Neural cell (in vitro differentiated cells): ENCODE measurements around the gene PRELID3B. TPM values are rescaled to one million over a fixed set of nuclear protein-coding genes. Genes with fewer than 3 reads are reported as not detected.

ENCODE experiments used
- H2AFZ ChIP-seq: fragments of 200-600, 300-800 bp; sonication (generic), shearing (Covaris generic); 2 replicates; pipeline ENCODE4 v1.6.0; 2014; ENCODE audit warnings: low read depth, mild to moderate bottlenecking, antibody characterized with exemption, low read length, moderate library complexity
- H3F3A ChIP-seq: fragments of 200-600 bp; shearing (Covaris generic); 2 replicates; pipeline ENCODE4 v1.6.1; 2016; ENCODE audit warnings: mild to moderate bottlenecking, moderate library complexity, mixed read lengths, antibody characterized with exemption, low read length; ENCODE audit not compliant: insufficient read depth, poor library complexity, severe bottlenecking
- H3K27ac ChIP-seq: fragments of 200-600, 300-800 bp; sonication (generic), shearing (Covaris generic); 2 replicates; pipeline ENCODE4 v1.5.1; 2014; ENCODE audit warnings: mild to moderate bottlenecking, low read length, moderate library complexity
- H3K27me3 ChIP-seq: fragments of 300-800, 200-600 bp; sonication (generic), shearing (Covaris generic); 2 replicates; pipeline ENCODE4 v1.6.0; 2014; ENCODE audit warnings: mild to moderate bottlenecking, low read depth, low read length, moderate library complexity; ENCODE audit not compliant: insufficient read depth
- H3K36me3 ChIP-seq: fragments of 300-800, 200-600 bp; sonication (generic), shearing (Covaris generic); 2 replicates; pipeline ENCODE4 v1.5.1; 2014; ENCODE audit warnings: mild to moderate bottlenecking, antibody characterized with exemption, low read length, moderate library complexity; ENCODE audit not compliant: insufficient read depth
- H3K4me2 ChIP-seq: fragments of 300-800, 200-600 bp; sonication (generic), shearing (Covaris generic); 2 replicates; pipeline ENCODE4 v1.6.0; 2014; ENCODE audit warnings: mild to moderate bottlenecking, low read length
- H3K4me3 ChIP-seq: fragments of 300-800, 200-600 bp; sonication (generic), shearing (Covaris generic); 2 replicates; pipeline ENCODE4 v1.5.1; 2014; ENCODE audit warnings: mild to moderate bottlenecking, low read length, moderate library complexity
- H3K79me2 ChIP-seq: fragments of 200-600 bp; shearing (Covaris generic); replicated peaks from 2 replicates; pipeline ENCODE4 v1.6.0; 2014; ENCODE audit warnings: mild to moderate bottlenecking, low read length, moderate library complexity; ENCODE audit not compliant: insufficient read depth
- H3K9ac ChIP-seq: fragments of 300-800, 200-600 bp; sonication (generic), shearing (Covaris generic); 2 replicates; pipeline ENCODE4 v1.6.1; 2016; ENCODE audit warnings: mild to moderate bottlenecking, low read length, mixed read lengths
- H3K9me2 ChIP-seq: fragments of 200-600 bp; shearing (Covaris generic); 2 replicates; pipeline ENCODE4 v1.6.1; 2016; ENCODE audit warnings: mild to moderate bottlenecking, low read length, mixed read lengths; ENCODE audit not compliant: insufficient read depth
- H3K9me3 ChIP-seq: fragments of 200-600, 300-800 bp; sonication (generic), shearing (Covaris generic); 2 replicates; pipeline ENCODE4 v1.6.1; 2016; ENCODE audit warnings: mild to moderate bottlenecking, mixed run types, low read length, moderate library complexity, mixed read lengths
- H4K20me1 ChIP-seq: fragments of 200-600 bp; shearing (Covaris generic); 2 replicates; pipeline ENCODE4 v1.6.1; 2016; ENCODE audit warnings: mild to moderate bottlenecking, mixed run types; ENCODE audit not compliant: insufficient read depth
- CTCF ChIP-seq: fragments of 450-650 bp; IDR thresholded peaks from 2 replicates; pipeline ENCODE4 v1.5.1; 2014; ENCODE audit warnings: antibody characterized with exemption, mild to moderate bottlenecking, moderate library complexity; ENCODE audit not compliant: poor library complexity, severe bottlenecking
- EP300 ChIP-seq: fragments of 450-650 bp; conservative IDR thresholded peaks from 2 replicates; pipeline ENCODE4 v1.6.1; 2014; ENCODE audit warnings: antibody characterized with exemption, mild to moderate bottlenecking, moderate library complexity; ENCODE audit not compliant: poor library complexity, severe bottlenecking
- EZH2 ChIP-seq: fragments of 200-600, 300-800 bp; shearing (Covaris generic), sonication (generic); IDR thresholded peaks from 2 replicates; pipeline ENCODE4 v1.6.1; 2014; ENCODE audit warnings: antibody characterized with exemption, low read length, borderline replicate concordance, mild to moderate bottlenecking; ENCODE audit not compliant: insufficient read depth, poor library complexity, severe bottlenecking
- MXI1 ChIP-seq: fragments of 450-650 bp; conservative IDR thresholded peaks from 2 replicates; pipeline ENCODE4 v1.6.1; 2014; ENCODE audit warnings: antibody characterized with exemption, mild to moderate bottlenecking; ENCODE audit not compliant: poor library complexity, severe bottlenecking
- POLR2AphosphoS5 ChIP-seq: IDR thresholded peaks from 2 replicates; pipeline ENCODE4 v1.6.1; 2012
- RAD21 ChIP-seq: fragments of 450-650 bp; conservative IDR thresholded peaks from 2 replicates; pipeline ENCODE4 v1.6.1; 2014; ENCODE audit warnings: antibody characterized with exemption, mild to moderate bottlenecking, moderate library complexity
- SMC3 ChIP-seq: fragments of 450-650 bp; conservative IDR thresholded peaks from 2 replicates; pipeline ENCODE4 v1.6.1; 2014; ENCODE audit warnings: antibody characterized with exemption, mild to moderate bottlenecking, moderate library complexity; ENCODE audit not compliant: poor library complexity
- TAF1 ChIP-seq: IDR thresholded peaks from 2 replicates; pipeline ENCODE4 v1.6.1; 2012; ENCODE audit warnings: low read depth
- polyA plus RNA-seq: library from polyadenylated mRNA; depleted of rRNA; stranded (reverse); fragments of >200 nt; gene quantifications from 2 replicates; pipeline ENCODE4 v1.2.3, GENCODE V29; 2014
- TF ChIP-seq, protein P1 (sequence below): IDR thresholded peaks from 2 replicates; pipeline ENCODE4 v1.6.1; 2012; ENCODE audit warnings: borderline replicate concordance

Gene PRELID3B
- polyA plus RNA-seq, 1 donor from 2014 or later, result 50.5 TPM

DNA sequence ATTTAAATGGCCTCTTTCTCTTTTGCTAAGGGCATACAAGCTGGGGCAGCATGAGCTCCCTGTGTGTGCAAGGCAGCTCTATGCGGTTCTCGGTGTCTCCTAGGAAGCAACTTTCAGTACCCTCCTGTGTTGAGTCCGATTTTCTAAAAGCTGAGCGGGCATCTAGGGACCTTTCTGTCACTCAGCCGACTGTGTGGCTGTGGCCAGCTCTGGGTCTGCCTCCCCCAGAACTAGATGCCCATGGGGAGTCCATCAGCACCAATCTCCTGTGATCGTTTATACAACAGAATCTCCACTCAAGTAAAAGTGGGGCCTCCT lies 54.1 kb downstream of the PRELID3B start:
- H3K4me2 ChIP-seq, result no peak overlapping the region
- H3K4me3 ChIP-seq, result no peak overlapping the region
- no peaks in the 10 kb centered on the region for H3K27me3 ChIP-seq
- H3K9me3 ChIP-seq, result no peaks in the 10 kb centered on the region
- H3K9ac ChIP-seq, result no peak overlapping the region
- no peak for TF ChIP-seq EZH2
- TF ChIP-seq, protein P1, sequence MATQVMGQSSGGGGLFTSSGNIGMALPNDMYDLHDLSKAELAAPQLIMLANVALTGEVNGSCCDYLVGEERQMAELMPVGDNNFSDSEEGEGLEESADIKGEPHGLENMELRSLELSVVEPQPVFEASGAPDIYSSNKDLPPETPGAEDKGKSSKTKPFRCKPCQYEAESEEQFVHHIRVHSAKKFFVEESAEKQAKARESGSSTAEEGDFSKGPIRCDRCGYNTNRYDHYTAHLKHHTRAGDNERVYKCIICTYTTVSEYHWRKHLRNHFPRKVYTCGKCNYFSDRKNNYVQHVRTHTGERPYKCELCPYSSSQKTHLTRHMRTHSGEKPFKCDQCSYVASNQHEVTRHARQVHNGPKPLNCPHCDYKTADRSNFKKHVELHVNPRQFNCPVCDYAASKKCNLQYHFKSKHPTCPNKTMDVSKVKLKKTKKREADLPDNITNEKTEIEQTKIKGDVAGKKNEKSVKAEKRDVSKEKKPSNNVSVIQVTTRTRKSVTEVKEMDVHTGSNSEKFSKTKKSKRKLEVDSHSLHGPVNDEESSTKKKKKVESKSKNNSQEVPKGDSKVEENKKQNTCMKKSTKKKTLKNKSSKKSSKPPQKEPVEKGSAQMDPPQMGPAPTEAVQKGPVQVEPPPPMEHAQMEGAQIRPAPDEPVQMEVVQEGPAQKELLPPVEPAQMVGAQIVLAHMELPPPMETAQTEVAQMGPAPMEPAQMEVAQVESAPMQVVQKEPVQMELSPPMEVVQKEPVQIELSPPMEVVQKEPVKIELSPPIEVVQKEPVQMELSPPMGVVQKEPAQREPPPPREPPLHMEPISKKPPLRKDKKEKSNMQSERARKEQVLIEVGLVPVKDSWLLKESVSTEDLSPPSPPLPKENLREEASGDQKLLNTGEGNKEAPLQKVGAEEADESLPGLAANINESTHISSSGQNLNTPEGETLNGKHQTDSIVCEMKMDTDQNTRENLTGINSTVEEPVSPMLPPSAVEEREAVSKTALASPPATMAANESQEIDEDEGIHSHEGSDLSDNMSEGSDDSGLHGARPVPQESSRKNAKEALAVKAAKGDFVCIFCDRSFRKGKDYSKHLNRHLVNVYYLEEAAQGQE, result no peak
- no peak for TF ChIP-seq RAD21
- no peak for TF ChIP-seq EP300
- TF ChIP-seq POLR2AphosphoS5, result no peak
- TF ChIP-seq CTCF, result no peak
- TF ChIP-seq MXI1, result no peak
- TF ChIP-seq SMC3, result no peak
- TF ChIP-seq TAF1, result no peak
- peaks cover 14% of the 10 kb centered on the region for H3K36me3 ChIP-seq
- H3K9me2 ChIP-seq, result no peaks in the 10 kb centered on the region
- no peak overlapping the region for H2AFZ ChIP-seq
- H4K20me1 ChIP-seq, result no peaks in the 10 kb centered on the region
- no peaks in the 10 kb centered on the region for H3F3A ChIP-seq
- H3K27ac ChIP-seq, result no peak overlapping the region
- H3K79me2 ChIP-seq, result peaks cover 8% of the 10 kb centered on the region

DNA sequence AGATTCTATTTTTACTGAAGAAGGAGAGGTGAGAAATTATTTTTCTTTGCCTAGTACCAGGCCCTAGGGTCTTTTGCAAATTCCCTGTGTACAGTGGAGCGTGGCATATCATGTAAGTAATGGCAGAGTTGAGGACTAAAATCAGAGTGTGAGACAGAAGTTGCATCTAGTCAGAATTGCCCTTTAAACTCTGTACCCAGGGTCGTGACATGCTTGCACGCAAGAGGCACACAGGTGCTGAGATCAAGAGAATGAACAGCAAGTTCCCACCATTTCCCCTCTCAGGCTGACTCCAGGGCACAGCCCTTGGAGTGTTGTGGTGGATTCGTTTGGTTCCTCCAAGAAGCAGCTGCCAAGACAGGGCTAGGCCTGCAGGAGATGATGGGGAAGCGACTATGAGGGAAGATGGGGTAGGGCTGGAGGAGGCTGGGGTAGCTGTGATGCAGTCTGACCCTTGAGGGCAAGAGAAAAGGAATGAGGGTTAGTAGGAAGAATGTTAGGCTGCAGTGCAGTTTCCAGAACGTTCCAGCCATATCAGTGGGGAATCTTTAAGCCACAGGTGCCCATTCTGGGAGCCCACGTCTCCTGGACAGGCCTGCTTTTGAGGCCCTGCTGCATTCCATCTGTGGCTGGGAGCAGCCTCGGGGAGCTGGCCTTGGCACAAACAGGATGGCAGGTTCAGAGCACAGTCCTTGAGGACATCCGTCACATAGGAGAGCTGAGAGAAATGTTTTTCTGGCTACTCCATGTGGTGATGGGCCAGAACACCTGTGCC lies 54.6 kb downstream of the PRELID3B start:
- Histone ChIP-seq H3K4me2 (no peak overlapping the region), H3K9me2 (no peaks in the 10 kb centered on the region), H3K9me3 (no peaks in the 10 kb centered on the region), H3K36me3 (peaks cover 11% of the 10 kb centered on the region), H3K79me2 (peaks cover 9% of the 10 kb centered on the region), H3K4me3 (no peak overlapping the region), H2AFZ (no peak overlapping the region), H3K27ac (no peak overlapping the region), H4K20me1 (no peaks in the 10 kb centered on the region), H3K9ac (no peak overlapping the region), H3K27me3 (no peaks in the 10 kb centered on the region), H3F3A (no peaks in the 10 kb centered on the region)
- TF ChIP-seq SMC3 (no peak), MXI1 (no peak), POLR2AphosphoS5 (no peak), EZH2 (no peak), CTCF (no peak), EP300 (no peak), TAF1 (no peak), RAD21 (no peak)
- TF ChIP-seq, protein P1, result no peak
